ENCODE results near the gene FUCA1.

GRCh38 chr1:23895993-23896392, 27.9 kb upstream of the FUCA1 start:
- no peak for TF ChIP-seq CTCF (conservative IDR thresholded peaks at IDR 0.05 in 1 of 2, IDR thresholded peaks at IDR 0.05 in 1 of 2; ENCODE audit: extremely low read depth in 1 of 2, insufficient read depth in 1 of 2, low read depth in 1 of 2, low read length in 2 of 2)
- no peak for TF ChIP-seq EZH2 (IDR thresholded peaks at IDR 0.05; ENCODE audit: borderline replicate concordance, low read length)
